ENCODE results near the gene RRN3. TPM values are rescaled to one million over a fixed set of nuclear protein-coding genes. Genes with fewer than 3 reads are reported as not detected.
A peak's percentile ranks its signal among the peaks of the same experiment; 100 is the strongest.
"Not testable (repeated sequence)": the region's sequence is repeated elsewhere in the genome, so short reads cannot be mapped to it uniquely, and the experiment has no call there.

Gene RRN3
- total RNA-seq, 1 donor from 2014 or later = 23.8 TPM

DNA sequence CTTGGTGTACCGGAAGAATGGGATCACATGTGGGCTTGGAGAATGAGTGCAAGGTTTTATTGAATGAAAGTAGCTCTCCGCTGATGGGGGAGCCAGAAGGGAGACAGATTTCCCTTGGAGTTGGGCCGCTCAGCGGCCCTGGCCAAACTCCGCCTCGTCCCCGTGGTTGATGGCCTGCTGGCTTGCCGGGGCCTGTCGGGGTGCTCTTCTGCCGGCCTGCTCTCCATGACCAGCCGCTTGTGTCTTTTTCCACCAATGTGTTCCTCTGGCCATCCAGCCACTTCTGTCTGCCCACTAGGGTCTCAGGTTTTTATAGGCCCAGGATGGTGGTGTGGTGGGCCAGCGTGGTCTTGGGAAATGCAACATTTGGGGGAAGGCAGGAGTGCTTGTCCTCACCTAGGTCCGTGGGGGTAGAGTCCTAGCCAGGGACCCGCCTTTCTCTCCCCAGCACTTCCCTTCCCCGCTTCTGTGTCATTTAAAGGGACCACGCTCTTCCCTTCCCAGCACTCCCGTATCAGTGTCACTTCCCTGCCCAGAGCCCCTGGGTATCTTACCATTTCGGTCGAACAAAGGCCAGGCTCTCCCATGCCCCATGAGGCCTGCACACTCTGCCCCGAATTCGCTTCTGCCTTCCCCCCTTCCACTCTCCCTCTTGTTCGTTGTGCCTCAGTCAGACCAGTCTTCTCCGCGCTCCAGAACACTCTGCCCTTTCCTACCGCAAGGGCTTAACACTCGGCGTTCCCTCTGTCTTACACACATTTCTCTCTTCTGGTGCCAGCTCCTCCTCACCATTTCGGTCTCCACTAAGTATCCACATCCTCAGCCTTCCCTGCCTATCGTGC, 66.3 kb downstream of the RRN3 start:
- H3K9me3 Mint-ChIP-seq (ENCODE audit: unreplicated experiment); H3K27me3 Mint-ChIP-seq (ENCODE audit: unreplicated experiment); H3K4me3 Mint-ChIP-seq (ENCODE audit: unreplicated experiment): not testable (repeated sequence)
- Mint-ChIP-seq H3K27ac (ENCODE audit: unreplicated experiment) (peak overlapping the region; percentile 75), H3K36me3 (ENCODE audit: unreplicated experiment) (peaks cover 69% of the 10 kb centered on the region), H3K4me1 (ENCODE audit: unreplicated experiment) (peaks cover 29% of the 10 kb centered on the region)
- DNase-seq (ENCODE audit: extremely low spot score, unreplicated experiment) = peak; percentile 86

DNA sequence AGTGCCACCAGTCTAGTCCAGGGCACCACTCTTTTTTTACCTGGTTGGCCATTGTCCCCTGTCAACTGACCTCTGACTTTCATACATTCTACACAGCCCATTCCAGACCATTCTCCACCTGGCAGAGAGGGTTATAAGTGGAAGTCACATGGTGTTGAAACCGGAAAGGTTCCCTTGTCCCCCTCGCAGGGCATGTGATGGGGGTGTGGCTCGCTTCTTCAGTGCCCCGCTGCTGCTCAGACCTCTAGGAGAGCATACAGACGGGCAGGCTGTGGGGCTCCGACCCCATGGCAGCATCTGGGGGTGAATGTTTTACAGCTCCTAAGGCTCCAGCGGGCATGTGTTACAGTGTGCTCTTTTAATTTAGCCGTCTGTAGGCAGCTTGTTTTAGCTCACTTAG, 67.0 kb downstream of the RRN3 start:
- H3K4me3 Mint-ChIP-seq (ENCODE audit: unreplicated experiment); H3K27ac Mint-ChIP-seq (ENCODE audit: unreplicated experiment); H3K27me3 Mint-ChIP-seq (ENCODE audit: unreplicated experiment); H3K9me3 Mint-ChIP-seq (ENCODE audit: unreplicated experiment): not testable (repeated sequence)
- Mint-ChIP-seq H3K36me3 (ENCODE audit: unreplicated experiment) (peaks cover 70% of the 10 kb centered on the region), H3K4me1 (ENCODE audit: unreplicated experiment) (peaks cover 34% of the 10 kb centered on the region)
- DNase-seq (ENCODE audit: extremely low spot score, unreplicated experiment) = peak; percentile 81

DNA sequence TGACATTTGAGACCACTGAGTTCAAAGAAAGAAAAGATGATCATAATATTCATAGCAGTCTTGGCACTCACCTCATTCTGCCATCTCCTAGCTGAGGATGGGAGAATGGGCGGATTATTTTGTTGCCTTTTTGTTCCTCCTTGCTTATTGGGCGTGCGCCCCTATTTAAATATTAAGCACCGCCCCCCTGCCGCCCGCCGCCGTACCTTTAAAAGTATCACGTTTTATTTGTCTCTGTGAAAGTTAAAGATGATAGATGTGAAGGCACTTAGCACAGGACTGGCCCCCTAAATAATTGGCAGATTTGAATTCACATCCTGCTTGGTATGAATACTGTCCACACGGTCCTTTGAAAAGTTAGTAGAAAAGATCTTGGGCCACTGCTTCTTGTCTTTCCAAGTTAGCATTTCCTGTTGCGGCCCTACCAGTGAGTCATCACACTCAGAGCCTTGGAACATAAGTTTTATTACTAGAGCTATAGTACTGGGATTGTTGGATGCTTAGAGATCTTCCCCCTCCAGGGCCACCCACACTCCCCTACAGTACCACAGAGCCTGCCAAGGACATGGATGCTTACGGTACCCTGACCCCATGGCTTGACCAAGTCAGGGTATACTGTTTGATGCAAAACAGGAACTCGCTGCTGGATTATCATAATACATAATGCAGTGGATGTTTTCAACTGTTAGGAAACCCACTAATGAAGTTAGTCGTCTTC, 68.7 kb downstream of the RRN3 start:
- Mint-ChIP-seq H3K36me3 (ENCODE audit: unreplicated experiment) (peaks cover 65% of the 10 kb centered on the region), H3K27ac (ENCODE audit: unreplicated experiment) (peak overlapping the region; percentile 83), H3K4me1 (ENCODE audit: unreplicated experiment) (peaks cover 44% of the 10 kb centered on the region)
- not testable (repeated sequence) for H3K9me3 Mint-ChIP-seq (ENCODE audit: unreplicated experiment); H3K4me3 Mint-ChIP-seq (ENCODE audit: unreplicated experiment); H3K27me3 Mint-ChIP-seq (ENCODE audit: unreplicated experiment)
- peak; percentile 76 for DNase-seq (ENCODE audit: extremely low spot score, unreplicated experiment)

GRCh38 chr16:15024858-15025199, 69.2 kb downstream of the RRN3 start:
- H3K27me3 Mint-ChIP-seq (ENCODE audit: unreplicated experiment); H3K9me3 Mint-ChIP-seq (ENCODE audit: unreplicated experiment); H3K4me3 Mint-ChIP-seq (ENCODE audit: unreplicated experiment); DNase-seq (ENCODE audit: extremely low spot score, unreplicated experiment): not testable (repeated sequence)
- Mint-ChIP-seq H3K36me3 (ENCODE audit: unreplicated experiment) (peaks cover 67% of the 10 kb centered on the region), H3K27ac (ENCODE audit: unreplicated experiment) (peak overlapping the region; percentile 83), H3K4me1 (ENCODE audit: unreplicated experiment) (peaks cover 44% of the 10 kb centered on the region)

DNA sequence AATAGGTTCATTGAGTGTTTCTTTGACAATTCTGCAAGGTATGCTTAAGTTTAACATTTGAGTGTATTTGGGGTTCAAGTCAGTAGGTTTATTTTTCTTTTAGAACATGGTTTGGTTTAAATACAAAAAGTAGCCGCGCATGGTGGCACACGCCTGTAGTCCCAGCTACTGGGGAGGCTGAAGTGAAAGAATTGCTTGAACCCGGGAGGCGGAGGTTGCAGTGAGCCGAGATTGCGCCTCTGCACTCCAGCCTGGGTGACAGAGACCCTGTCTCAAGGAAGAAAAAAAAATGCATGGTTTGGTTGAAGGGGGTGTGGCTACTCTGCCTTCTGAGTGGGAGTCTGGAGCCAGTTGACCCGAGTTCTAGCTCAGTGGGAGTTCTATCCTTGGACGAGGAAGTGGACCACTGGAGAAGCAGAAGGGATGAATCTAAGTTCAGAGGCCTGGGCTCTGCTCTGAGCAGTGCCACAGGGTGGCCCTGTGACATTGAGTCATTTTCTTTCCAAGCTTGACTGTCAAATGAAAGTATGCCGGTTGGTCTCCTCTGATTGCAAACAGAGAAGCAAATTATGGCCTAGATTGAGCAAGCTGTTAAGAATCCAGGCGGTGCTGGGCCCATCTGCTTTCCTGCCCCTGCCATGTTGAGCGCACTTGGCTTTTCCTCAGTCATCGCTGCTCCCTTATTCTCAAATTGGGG, 70.5 kb downstream of the RRN3 start:
- H3K4me1 Mint-ChIP-seq (ENCODE audit: unreplicated experiment) = peaks cover 38% of the 10 kb centered on the region
- peaks cover 66% of the 10 kb centered on the region for H3K36me3 Mint-ChIP-seq (ENCODE audit: unreplicated experiment)
- peak overlapping the region; percentile 83 for H3K27ac Mint-ChIP-seq (ENCODE audit: unreplicated experiment)
- H3K9me3 Mint-ChIP-seq (ENCODE audit: unreplicated experiment); H3K4me3 Mint-ChIP-seq (ENCODE audit: unreplicated experiment); H3K27me3 Mint-ChIP-seq (ENCODE audit: unreplicated experiment): not testable (repeated sequence)
- peak; percentile 74 for DNase-seq (ENCODE audit: extremely low spot score, unreplicated experiment)

DNA sequence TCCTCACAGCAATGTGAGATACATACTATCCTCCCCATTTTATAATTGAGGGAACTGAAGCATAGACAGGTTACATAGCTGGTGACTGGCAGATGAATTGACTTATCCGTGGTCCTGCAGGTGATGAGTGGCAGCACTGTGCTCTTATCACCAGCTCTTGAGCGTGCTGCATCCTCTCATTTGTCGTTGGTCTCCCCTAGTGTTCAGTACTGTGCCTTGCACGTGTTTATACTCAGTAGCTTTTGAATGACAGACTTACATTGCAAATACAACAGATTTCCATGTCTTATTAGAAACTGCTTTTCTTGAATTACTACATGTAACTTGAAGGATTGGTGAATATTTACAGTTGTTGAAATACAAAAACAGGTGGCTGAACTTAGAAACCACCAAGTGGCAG, 71.9 kb downstream of the RRN3 start:
- H3K36me3 Mint-ChIP-seq (ENCODE audit: unreplicated experiment) = peaks cover 66% of the 10 kb centered on the region
- peak overlapping the region; percentile 0 for H3K27ac Mint-ChIP-seq (ENCODE audit: unreplicated experiment)
- H3K9me3 Mint-ChIP-seq (ENCODE audit: unreplicated experiment); H3K27me3 Mint-ChIP-seq (ENCODE audit: unreplicated experiment); H3K4me3 Mint-ChIP-seq (ENCODE audit: unreplicated experiment): not testable (repeated sequence)
- H3K4me1 Mint-ChIP-seq (ENCODE audit: unreplicated experiment) = peaks cover 36% of the 10 kb centered on the region
- DNase-seq (ENCODE audit: extremely low spot score, unreplicated experiment) = peak; percentile 72
- TF ChIP-seq, protein P1, sequence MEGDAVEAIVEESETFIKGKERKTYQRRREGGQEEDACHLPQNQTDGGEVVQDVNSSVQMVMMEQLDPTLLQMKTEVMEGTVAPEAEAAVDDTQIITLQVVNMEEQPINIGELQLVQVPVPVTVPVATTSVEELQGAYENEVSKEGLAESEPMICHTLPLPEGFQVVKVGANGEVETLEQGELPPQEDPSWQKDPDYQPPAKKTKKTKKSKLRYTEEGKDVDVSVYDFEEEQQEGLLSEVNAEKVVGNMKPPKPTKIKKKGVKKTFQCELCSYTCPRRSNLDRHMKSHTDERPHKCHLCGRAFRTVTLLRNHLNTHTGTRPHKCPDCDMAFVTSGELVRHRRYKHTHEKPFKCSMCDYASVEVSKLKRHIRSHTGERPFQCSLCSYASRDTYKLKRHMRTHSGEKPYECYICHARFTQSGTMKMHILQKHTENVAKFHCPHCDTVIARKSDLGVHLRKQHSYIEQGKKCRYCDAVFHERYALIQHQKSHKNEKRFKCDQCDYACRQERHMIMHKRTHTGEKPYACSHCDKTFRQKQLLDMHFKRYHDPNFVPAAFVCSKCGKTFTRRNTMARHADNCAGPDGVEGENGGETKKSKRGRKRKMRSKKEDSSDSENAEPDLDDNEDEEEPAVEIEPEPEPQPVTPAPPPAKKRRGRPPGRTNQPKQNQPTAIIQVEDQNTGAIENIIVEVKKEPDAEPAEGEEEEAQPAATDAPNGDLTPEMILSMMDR (IDR thresholded peaks at IDR 0.05) = peak; percentile 50

GRCh38 chr16:15021429-15021828, 72.6 kb downstream of the RRN3 start:
- peak; percentile 77 for DNase-seq (ENCODE audit: extremely low spot score, unreplicated experiment)
- Mint-ChIP-seq H3K27ac (ENCODE audit: unreplicated experiment) (peak overlapping the region; percentile 17), H3K4me1 (ENCODE audit: unreplicated experiment) (peaks cover 43% of the 10 kb centered on the region), H3K36me3 (ENCODE audit: unreplicated experiment) (peaks cover 68% of the 10 kb centered on the region)
- H3K4me3 Mint-ChIP-seq (ENCODE audit: unreplicated experiment); H3K27me3 Mint-ChIP-seq (ENCODE audit: unreplicated experiment); H3K9me3 Mint-ChIP-seq (ENCODE audit: unreplicated experiment): not testable (repeated sequence)

GRCh38 chr16:15016951-15017580, 77.0 kb downstream of the RRN3 start:
- H3K9me3 Mint-ChIP-seq (ENCODE audit: unreplicated experiment); DNase-seq (ENCODE audit: extremely low spot score, unreplicated experiment); H3K27me3 Mint-ChIP-seq (ENCODE audit: unreplicated experiment); H3K4me3 Mint-ChIP-seq (ENCODE audit: unreplicated experiment): not testable (repeated sequence)
- Mint-ChIP-seq H3K27ac (ENCODE audit: unreplicated experiment) (peak overlapping the region; percentile 84), H3K36me3 (ENCODE audit: unreplicated experiment) (peaks cover 41% of the 10 kb centered on the region), H3K4me1 (ENCODE audit: unreplicated experiment) (peaks cover 53% of the 10 kb centered on the region)

DNA sequence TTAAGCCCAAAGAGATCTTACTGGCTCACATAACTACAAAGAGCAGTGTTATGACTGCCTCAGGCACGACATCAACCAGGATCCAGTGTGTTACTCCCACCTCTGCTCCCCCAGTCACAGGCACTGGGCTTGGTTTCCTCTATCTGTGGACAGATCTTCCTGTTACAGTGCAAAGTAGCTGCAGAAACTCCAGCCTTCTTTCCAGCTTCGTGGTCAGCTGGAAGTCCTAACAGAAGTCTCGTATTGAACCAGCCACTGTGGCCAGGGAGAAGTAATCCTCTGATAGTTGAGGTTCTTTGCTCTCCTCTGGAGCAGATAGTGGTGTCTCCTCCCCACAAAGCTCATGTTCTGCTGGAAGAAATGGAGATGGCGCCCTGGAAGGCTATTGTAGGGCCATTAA, 77.7 kb downstream of the RRN3 start:
- not testable (repeated sequence) for H3K9me3 Mint-ChIP-seq (ENCODE audit: unreplicated experiment); H3K27me3 Mint-ChIP-seq (ENCODE audit: unreplicated experiment); H3K4me3 Mint-ChIP-seq (ENCODE audit: unreplicated experiment); DNase-seq (ENCODE audit: extremely low spot score, unreplicated experiment)
- H3K36me3 Mint-ChIP-seq (ENCODE audit: unreplicated experiment) = peaks cover 40% of the 10 kb centered on the region
- peaks cover 46% of the 10 kb centered on the region for H3K4me1 Mint-ChIP-seq (ENCODE audit: unreplicated experiment)
- H3K27ac Mint-ChIP-seq (ENCODE audit: unreplicated experiment) = peak overlapping the region; percentile 84

GRCh38 chr16:15015671-15016070, 78.4 kb downstream of the RRN3 start:
- H3K4me3 Mint-ChIP-seq (ENCODE audit: unreplicated experiment); H3K9me3 Mint-ChIP-seq (ENCODE audit: unreplicated experiment); DNase-seq (ENCODE audit: extremely low spot score, unreplicated experiment); H3K27me3 Mint-ChIP-seq (ENCODE audit: unreplicated experiment): not testable (repeated sequence)
- H3K36me3 Mint-ChIP-seq (ENCODE audit: unreplicated experiment) = peaks cover 45% of the 10 kb centered on the region
- peak overlapping the region; percentile 84 for H3K27ac Mint-ChIP-seq (ENCODE audit: unreplicated experiment)
- H3K4me1 Mint-ChIP-seq (ENCODE audit: unreplicated experiment) = peaks cover 44% of the 10 kb centered on the region

Data from osteocyte (in vitro differentiated cells).